ENCODE data around the gene AHCYL2. TPM values are rescaled to one million over a fixed set of nuclear protein-coding genes. Genes with fewer than 3 reads are reported as not detected.

AHCYL2 gene
- total RNA-seq, 4 donors from 2014 or later = 10.8 to 14.0 (median 13.7) TPM

DNA sequence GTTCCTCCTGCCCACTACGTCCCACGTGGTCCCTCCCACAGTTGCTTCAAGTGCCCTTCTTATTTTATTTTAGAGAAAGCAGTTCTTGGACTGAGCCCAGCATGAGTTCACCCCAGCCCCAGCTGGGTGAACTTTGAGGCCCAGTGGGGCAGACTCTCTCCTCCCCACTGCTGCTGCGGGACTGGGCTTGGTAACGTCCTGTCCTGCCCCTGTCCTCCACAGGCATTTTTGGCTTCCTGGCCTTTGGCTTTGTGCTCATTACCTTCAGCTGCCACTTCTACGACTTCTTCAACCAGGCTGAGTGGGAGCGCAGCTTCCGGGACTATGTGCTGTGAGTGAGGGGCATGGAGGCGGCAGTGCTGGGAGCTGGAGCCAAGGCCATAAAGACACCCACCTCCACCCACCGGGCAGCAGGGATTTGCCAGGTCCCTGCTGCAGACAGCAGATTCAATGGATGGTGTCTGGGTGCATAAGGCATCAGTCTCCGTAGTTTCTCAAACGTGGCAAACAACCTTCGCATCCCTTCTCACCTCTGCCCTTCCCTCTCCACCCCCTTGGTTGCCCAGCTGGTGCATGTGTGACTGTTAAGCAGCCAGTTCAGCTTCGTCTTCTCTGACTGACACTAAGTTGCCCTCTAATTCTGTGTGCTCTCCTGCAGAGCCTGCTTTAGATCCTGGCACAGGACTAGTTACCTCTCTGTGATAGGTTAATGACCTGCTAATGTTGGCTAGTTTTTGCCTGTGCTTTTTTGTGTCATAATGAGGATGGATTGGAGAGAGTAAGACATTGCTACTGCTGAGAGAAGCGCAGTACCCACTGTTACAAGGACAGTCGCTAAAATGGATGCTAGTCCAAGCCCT is 15.5 kb upstream of the AHCYL2 start:
- Histone ChIP-seq H3K27me3 (no peaks in the 10 kb centered on the region), H3K27ac (no peak overlapping the region), H3K9me3 (no peaks in the 10 kb centered on the region), H3K4me3 (no peak overlapping the region), H3K4me1 (peaks cover 0 to 7% (median 0%) of the 10 kb centered on the region in 3 donors), H3K36me3 (peaks cover 0 to 73% (median 0%) of the 10 kb centered on the region in 3 donors)
- DNase-seq = no peak
- 80% methylated on average over 13 to 14 of the region's 15 CpGs for WGBS, 2 donors
- intact Hi-C loops (cut with DNase I) = no loop called here
- no peak for TF ChIP-seq CTCF (IDR thresholded peaks at IDR 0.05)

- WGBS, 2 donors = 54 to 59% methylated on average over 12 to 14 of the region's 16 CpGs
These were observed 14.4 kb upstream of the AHCYL2 start for GRCh38 chr7:129210256-129210988.

GRCh38 chr7:129210989-129211312 is 13.9 kb upstream of the AHCYL2 start:
- Histone ChIP-seq H3K4me1 (peaks cover 0 to 7% (median 0%) of the 10 kb centered on the region in 3 donors), H3K27ac (no peak overlapping the region), H3K36me3 (peaks cover 0 to 63% (median 0%) of the 10 kb centered on the region in 3 donors), H3K9me3 (no peaks in the 10 kb centered on the region), H3K4me3 (no peak overlapping the region), H3K27me3 (no peaks in the 10 kb centered on the region)
- WGBS, 2 donors = 82% methylated on average over 11 of the region's 14 CpGs; no CpG with 5 or more reads in 1 of the 2 donors
- TF ChIP-seq CTCF (IDR thresholded peaks at IDR 0.05) (no peak), POLR2A (IDR thresholded peaks at IDR 0.05) (no peak)
- intact Hi-C loops (cut with DNase I) = loop anchor here (5.0 to 10.0 kb wide), 2 partner anchors 49 to 274 kb away; no protein-coding TSS in a partner anchor
- no peak for DNase-seq

More at GRCh38 chr7:129210256-129210988, 14.4 kb upstream of the AHCYL2 start:
- no peak for DNase-seq
- Histone ChIP-seq H3K4me3 (no peak overlapping the region), H3K27me3 (no peaks in the 10 kb centered on the region), H3K36me3 (peaks cover 0 to 68% (median 0%) of the 10 kb centered on the region in 3 donors), H3K4me1 (peaks cover 0 to 7% (median 0%) of the 10 kb centered on the region in 3 donors), H3K27ac (no peak overlapping the region), H3K9me3 (no peaks in the 10 kb centered on the region)
- intact Hi-C loops (cut with DNase I) = loop anchor here (5.0 to 10.0 kb wide), 2 partner anchors 48 to 274 kb away; no protein-coding TSS in a partner anchor
- TF ChIP-seq POLR2A (IDR thresholded peaks at IDR 0.05) (no peak), CTCF (IDR thresholded peaks at IDR 0.05) (peak; percentile 78 to 93 (median 85))

GRCh38 chr7:129212126-129212525 is 12.7 kb upstream of the AHCYL2 start:
- H3K27me3 ChIP-seq = no peaks in the 10 kb centered on the region
- peaks cover 0 to 7% (median 0%) of the 10 kb centered on the region in 3 donors for H3K4me1 ChIP-seq
- no peak for DNase-seq
- no peaks in the 10 kb centered on the region for H3K9me3 ChIP-seq
- intact Hi-C loops (cut with DNase I) = loop anchor here (5.0 to 10.0 kb wide), 2 partner anchors 50 to 273 kb away; no protein-coding TSS in a partner anchor
- peaks cover 0 to 51% (median 0%) of the 10 kb centered on the region in 3 donors for H3K36me3 ChIP-seq
- H3K4me3 ChIP-seq = no peak overlapping the region
- 83% methylated on average over 1 of the region's 14 CpGs; no CpG with 5 or more reads in 1 of the 2 donors for WGBS, 2 donors
- H3K27ac ChIP-seq = no peak overlapping the region
- TF ChIP-seq CTCF (IDR thresholded peaks at IDR 0.05) (no peak), POLR2A (IDR thresholded peaks at IDR 0.05) (no peak)
